ENCODE results near the gene CD47. TPM values are rescaled to one million over a fixed set of nuclear protein-coding genes. Genes with fewer than 3 reads are reported as not detected.
A peak's percentile ranks its signal among the peaks of the same experiment; 100 is the strongest.

The CD47 gene
- polyA plus RNA-seq, 1 experiment, result 13.4 TPM

DNA sequence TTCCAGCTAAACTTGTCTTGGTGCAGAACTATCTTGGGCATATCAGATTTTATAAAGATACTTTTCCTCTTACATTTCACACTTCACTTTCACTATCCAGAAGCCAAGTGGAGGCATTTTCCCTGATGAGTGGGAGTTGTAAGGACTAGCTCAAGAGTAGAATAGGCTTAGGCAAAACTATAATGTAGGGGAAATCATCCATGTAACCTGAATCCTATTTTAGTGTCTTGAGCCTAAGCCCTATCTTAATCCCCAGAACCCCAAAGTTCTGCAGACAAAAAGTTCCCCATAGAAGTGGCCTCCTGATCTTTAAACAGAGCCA, 42.2 kb upstream of the CD47 start:
- ChIA-PET POLR2A (interaction anchor here (0.5 kb wide), 1 partner anchor 80 kb away, joined by 6 read pairs; no protein-coding TSS in a partner anchor), CTCF (interaction anchor here (0.9 to 1.5 kb wide), 3 partner anchors 11 to 21 kb away, joined by 3 to 4 read pairs (median 3); no protein-coding TSS in a partner anchor)
- Histone ChIP-seq H3K36me3 (ENCODE audit: control insufficient read depth, insufficient read depth, low read length) (no peaks in the 10 kb centered on the region), H3K4me3 (ENCODE audit: low read depth, low read length) (no peak overlapping the region), H3K27me3 (ENCODE audit: control insufficient read depth, insufficient read depth, low read length) (no peaks in the 10 kb centered on the region)
- no peak for DNase-seq (ENCODE audit: low read depth)
- TF ChIP-seq, protein P1, sequence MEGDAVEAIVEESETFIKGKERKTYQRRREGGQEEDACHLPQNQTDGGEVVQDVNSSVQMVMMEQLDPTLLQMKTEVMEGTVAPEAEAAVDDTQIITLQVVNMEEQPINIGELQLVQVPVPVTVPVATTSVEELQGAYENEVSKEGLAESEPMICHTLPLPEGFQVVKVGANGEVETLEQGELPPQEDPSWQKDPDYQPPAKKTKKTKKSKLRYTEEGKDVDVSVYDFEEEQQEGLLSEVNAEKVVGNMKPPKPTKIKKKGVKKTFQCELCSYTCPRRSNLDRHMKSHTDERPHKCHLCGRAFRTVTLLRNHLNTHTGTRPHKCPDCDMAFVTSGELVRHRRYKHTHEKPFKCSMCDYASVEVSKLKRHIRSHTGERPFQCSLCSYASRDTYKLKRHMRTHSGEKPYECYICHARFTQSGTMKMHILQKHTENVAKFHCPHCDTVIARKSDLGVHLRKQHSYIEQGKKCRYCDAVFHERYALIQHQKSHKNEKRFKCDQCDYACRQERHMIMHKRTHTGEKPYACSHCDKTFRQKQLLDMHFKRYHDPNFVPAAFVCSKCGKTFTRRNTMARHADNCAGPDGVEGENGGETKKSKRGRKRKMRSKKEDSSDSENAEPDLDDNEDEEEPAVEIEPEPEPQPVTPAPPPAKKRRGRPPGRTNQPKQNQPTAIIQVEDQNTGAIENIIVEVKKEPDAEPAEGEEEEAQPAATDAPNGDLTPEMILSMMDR (IDR thresholded peaks at IDR 0.05; ENCODE audit: insufficient read depth, low read depth, low read length), result no peak

DNA sequence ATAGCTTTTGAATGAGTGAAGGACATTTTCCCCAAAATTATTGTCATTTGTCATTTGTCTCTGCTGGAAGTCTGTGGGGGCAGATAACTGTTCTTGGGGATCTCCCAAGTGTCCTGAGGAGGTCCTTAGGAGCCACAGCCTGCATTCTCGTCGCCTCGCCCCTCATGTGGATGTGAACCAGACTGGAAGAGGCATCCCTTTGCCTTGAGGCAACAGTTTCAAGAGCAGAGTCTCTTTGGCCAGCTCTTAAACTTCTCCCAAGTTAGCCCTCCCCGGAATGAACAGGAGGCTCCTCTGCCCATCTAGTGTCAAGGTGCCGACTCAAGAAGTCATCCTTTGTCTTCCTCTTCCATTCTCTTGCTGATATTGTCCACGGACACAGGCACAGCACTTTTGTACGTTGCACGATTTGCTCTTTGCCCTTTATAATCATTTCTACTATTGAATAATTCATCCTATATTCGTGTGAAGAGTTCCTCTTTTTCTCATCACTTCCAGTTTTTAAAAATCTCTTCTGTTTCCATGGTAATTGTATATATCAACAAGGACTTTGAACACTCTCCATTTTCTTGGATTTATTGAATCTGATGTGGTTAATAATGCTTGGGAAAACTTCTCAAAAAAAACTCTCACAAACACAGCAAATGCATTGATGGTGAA, 40.8 kb upstream of the CD47 start:
- DNase-seq (ENCODE audit: low read depth), result no peak
- Histone ChIP-seq H3K36me3 (ENCODE audit: control insufficient read depth, insufficient read depth, low read length) (no peaks in the 10 kb centered on the region), H3K27me3 (ENCODE audit: control insufficient read depth, insufficient read depth, low read length) (no peaks in the 10 kb centered on the region), H3K4me3 (ENCODE audit: low read depth, low read length) (no peak overlapping the region)
- POLR2A ChIA-PET, result interaction anchor here (0.7 kb wide), 1 partner anchor 168 kb away, joined by 5 read pairs; no protein-coding TSS in a partner anchor
- CTCF ChIA-PET, result interaction anchor here (1.1 to 1.6 kb wide), 3 partner anchors 9 to 346 kb away, joined by 4 read pairs; no protein-coding TSS in a partner anchor
- TF ChIP-seq, protein P1 (IDR thresholded peaks at IDR 0.05; ENCODE audit: insufficient read depth, low read depth, low read length), result no peak

DNA sequence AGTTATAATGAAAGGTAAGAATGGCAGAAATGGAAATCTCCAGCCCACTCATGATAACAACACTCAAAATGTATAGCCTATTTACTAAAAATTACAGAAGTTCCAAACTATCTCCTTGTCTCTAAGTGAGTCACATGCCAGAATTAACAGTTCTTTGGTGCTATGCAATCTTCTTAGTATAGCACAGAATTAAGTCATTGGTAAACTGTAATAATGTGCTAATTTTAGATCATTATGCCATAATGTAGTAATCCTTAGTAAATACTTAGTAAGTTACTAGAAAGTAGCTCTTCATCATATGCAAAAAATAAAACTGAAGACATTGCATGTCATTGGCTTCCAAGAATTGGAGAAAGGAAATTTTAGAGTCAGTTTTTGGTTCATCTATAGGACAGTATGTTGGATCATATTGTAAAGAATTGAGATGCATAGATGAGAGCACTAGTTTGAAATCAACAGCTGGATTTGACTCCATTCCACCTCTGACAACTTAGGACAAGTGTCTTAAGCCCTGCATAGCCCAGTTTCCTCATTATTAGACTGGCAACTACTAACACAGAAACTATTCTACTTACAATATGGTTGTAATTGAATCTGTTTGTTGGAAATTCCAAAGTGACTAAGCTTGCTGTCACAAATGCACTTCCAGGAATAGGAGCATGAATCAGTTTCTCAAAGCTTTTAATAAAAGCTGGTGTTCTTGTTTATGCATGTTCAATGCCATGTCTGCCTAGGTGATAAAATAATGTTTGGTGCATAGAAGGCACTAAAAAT, 40.1 kb upstream of the CD47 start:
- TF ChIP-seq, protein P1 (IDR thresholded peaks at IDR 0.05; ENCODE audit: insufficient read depth, low read depth, low read length), result no peak
- ChIA-PET POLR2A (interaction anchor here (0.7 kb wide), 1 partner anchor 168 kb away, joined by 5 read pairs; no protein-coding TSS in a partner anchor), CTCF (interaction anchor here (0.8 to 1.6 kb wide), 3 partner anchors 8 to 347 kb away, joined by 4 read pairs; no protein-coding TSS in a partner anchor)
- DNase-seq (ENCODE audit: low read depth), result peak; percentile 76
- Histone ChIP-seq H3K4me3 (ENCODE audit: low read depth, low read length) (no peak overlapping the region), H3K27me3 (ENCODE audit: control insufficient read depth, insufficient read depth, low read length) (no peaks in the 10 kb centered on the region), H3K36me3 (ENCODE audit: control insufficient read depth, insufficient read depth, low read length) (no peaks in the 10 kb centered on the region)

DNA sequence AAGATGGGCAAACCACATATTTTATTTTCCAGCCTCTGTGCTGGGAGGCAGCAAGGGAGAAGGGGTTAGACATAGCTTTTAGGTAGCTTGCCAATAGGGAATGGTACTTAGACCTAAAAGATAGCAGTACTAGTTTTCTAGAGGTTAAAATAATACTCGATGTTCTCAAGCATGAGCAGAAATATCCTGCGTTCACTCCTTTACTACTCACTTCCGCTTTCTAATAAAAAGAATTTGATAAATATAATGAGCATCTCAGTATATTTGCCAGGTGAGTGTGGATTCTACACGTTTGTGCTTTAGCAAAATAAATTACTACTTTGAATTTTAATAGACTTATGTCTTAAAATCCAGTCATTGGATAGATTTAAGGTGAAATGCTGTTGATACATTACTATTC, 39.4 kb upstream of the CD47 start:
- ChIA-PET CTCF (interaction anchor here (0.8 kb wide), 1 partner anchor 23 kb away, joined by 4 read pairs; no protein-coding TSS in a partner anchor), POLR2A (no interaction called here)
- H3K36me3 ChIP-seq (ENCODE audit: control insufficient read depth, insufficient read depth, low read length), result no peaks in the 10 kb centered on the region
- no peak for DNase-seq (ENCODE audit: low read depth)
- no peaks in the 10 kb centered on the region for H3K27me3 ChIP-seq (ENCODE audit: control insufficient read depth, insufficient read depth, low read length)
- TF ChIP-seq, protein P1 (IDR thresholded peaks at IDR 0.05; ENCODE audit: insufficient read depth, low read depth, low read length), result no peak
- H3K4me3 ChIP-seq (ENCODE audit: low read depth, low read length), result no peak overlapping the region

Measured in BJ (cell line).